ENCODE data around the gene GPR155.

DNA sequence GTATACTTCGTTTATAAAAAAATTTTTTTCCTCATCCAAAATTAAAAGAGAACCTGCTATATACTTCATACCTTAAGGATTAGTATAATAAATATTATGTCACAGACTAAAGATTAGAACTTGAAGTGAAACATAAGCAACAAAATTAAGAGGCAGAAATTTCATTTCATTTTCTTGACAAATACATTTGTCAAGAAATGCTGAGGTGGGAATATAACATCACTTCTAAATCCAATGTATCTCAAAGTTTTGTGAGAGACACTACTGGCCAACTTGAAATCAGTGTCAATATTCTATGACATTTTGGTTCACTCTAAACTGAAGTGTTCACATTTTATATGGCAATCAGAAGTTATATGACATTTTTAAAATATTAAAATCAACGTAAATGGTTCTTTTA is 47.5 kb downstream of the GPR155 start:
- no peak for TF ChIP-seq REST (IDR thresholded peaks at IDR 0.05; ENCODE audit: unreplicated experiment)
- no peak for TF ChIP-seq EZH2 (IDR thresholded peaks at IDR 0.05; ENCODE audit: low read depth, unreplicated experiment)
- no peak for TF ChIP-seq CTCF (conservative IDR thresholded peaks at IDR 0.05; ENCODE audit: low read depth in 2 of 2)
- TF ChIP-seq EZH2phosphoT487 (IDR thresholded peaks at IDR 0.05; ENCODE audit: unreplicated experiment): no peak
- no peak for TF ChIP-seq ZNF114 (CRISPR knock-in tag; IDR thresholded peaks at IDR 0.05)
- no peak for TF ChIP-seq JUNB (IDR thresholded peaks at IDR 0.05; ENCODE audit: unreplicated experiment)
- no peak for TF ChIP-seq POLR2AphosphoS5 (IDR thresholded peaks at IDR 0.05; ENCODE audit: low read depth)
- TF ChIP-seq STAT1 (IDR thresholded peaks at IDR 0.05; ENCODE audit: unreplicated experiment): no peak
